HG03565 (cell line): Measurements from ENCODE around the gene UCP3.
A peak's percentile ranks its signal among the peaks of the same experiment; 100 is the strongest.

ENCODE experiments used
- ATAC-seq: cut with Tn5 transposase; IDR thresholded peaks from one replicate; pipeline ENCODE4 v1.9.1; 2021; ENCODE audit warnings: mild to moderate bottlenecking, moderate library complexity; ENCODE audit not compliant: unreplicated experiment

Gene UCP3

GRCh38 chr11:74019104-74019738 lies 10.3 kb upstream of the UCP3 start:
- ATAC-seq = no peak

GRCh38 chr11:74018331-74019005 lies 9.6 kb upstream of the UCP3 start:
- ATAC-seq = no peak

GRCh38 chr11:74017631-74018030 lies 8.7 kb upstream of the UCP3 start:
- ATAC-seq = no peak

DNA sequence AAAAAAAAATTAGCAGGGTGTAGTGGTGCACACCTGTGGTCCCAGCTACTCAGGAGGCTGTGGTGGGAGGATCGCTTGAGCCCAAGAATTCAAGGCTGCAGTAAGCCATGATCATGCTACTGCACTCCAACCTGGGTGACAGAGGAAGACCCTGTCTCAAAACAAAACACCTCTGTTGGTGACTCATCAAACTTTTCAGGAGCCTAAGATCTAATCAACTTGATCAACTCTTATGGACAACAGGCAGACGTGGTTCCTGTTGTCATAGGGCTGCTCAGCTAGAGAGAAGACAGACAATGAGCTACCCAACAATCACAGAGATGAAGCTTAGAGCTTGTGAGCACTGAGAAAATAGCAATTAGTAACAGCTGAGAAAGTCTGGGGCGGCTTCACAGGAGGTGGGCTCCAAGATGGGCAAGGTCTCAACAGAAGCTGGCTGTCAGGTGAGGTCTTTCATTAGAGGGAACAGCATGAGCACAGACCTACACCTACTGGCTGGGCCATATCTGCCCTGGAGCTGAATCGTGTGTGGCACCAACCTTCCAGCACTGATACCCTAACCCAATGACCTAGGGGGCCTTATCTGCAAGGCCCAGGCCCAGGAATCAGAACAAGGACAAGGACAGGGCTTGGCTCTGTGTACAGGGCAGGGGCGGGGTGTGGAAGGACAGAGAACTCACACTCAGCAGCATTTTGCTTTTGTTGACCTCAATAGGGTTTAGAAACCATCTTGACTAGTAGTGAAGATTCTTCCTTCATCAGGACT lies 7.2 kb upstream of the UCP3 start:
- ATAC-seq = no peak

DNA sequence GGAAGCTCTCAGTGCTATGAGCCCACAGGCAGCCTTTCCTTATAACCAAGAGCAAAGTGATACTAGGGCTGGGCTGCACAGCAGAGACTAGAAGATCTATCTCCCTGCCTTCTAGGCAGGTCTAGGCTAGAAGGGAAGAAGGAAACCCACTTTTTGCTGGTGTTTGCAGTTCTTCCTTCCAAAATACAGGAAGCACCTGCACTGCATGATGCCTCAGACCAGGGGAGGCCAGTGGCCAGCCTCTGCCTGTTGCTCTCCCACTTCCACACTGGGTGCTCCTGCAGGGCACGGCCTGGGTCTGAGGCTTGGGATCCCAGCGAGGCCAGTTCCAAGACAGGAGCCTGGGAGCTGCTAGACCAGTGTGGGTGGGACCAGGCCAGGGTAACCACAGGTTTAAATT lies 6.0 kb upstream of the UCP3 start:
- ATAC-seq = no peak

DNA sequence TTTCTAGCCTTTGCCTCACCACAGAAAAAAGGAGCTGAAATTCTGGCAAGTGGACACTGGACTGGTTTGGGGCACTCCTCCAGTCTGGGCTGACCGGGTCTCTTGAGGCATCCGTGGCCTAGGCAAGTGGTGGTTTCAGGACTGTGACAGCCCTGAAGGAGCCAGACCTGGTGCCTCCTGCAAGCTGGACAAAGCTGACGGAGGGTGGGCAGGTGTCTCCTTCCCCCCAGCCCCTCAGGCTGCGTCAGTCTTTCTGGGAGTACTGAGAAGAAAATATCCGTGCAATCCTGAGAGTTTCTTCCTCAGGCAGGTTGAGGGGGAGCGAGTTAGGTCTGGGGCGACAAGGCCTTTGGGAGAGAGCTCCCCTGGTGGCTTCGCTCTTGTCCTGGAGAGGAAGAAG lies 4.3 kb upstream of the UCP3 start:
- no peak for ATAC-seq

GRCh38 chr11:74012074-74012809 lies 3.4 kb upstream of the UCP3 start:
- no peak for ATAC-seq

DNA sequence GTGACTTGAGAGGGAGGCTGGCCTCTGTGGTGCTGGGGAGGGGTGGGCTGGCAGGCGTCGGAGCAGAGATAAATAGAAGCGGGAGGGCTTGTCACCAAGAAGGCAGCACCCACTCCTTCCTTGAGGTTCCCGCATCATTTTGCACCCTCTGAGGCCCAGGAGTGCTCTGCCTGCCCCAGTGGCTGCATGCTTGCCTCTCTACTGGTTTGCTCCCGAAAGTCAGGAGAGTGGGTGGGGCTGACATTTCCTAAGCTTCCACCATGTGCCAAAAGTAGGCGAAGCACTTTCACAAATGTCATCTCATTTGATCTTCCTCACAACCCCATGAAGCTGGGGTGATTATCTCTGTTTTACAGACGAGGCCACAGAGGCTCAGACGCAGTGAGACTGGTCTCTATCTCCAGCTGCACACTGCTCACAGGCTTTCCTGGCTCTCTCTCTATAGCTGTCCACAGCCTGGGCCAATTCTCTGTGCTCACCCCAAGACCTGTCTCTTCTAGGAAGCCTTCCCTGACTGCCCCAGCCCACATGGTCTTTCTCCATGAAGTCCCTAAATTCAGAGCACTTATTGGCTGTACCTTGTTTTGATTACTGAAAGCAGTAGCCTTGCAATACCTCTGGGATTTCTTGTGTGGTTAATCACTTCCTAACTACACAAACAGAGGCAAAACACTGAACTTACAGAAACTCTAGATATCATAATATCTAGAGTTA lies 2.6 kb upstream of the UCP3 start:
- peak; percentile 77 for ATAC-seq

DNA sequence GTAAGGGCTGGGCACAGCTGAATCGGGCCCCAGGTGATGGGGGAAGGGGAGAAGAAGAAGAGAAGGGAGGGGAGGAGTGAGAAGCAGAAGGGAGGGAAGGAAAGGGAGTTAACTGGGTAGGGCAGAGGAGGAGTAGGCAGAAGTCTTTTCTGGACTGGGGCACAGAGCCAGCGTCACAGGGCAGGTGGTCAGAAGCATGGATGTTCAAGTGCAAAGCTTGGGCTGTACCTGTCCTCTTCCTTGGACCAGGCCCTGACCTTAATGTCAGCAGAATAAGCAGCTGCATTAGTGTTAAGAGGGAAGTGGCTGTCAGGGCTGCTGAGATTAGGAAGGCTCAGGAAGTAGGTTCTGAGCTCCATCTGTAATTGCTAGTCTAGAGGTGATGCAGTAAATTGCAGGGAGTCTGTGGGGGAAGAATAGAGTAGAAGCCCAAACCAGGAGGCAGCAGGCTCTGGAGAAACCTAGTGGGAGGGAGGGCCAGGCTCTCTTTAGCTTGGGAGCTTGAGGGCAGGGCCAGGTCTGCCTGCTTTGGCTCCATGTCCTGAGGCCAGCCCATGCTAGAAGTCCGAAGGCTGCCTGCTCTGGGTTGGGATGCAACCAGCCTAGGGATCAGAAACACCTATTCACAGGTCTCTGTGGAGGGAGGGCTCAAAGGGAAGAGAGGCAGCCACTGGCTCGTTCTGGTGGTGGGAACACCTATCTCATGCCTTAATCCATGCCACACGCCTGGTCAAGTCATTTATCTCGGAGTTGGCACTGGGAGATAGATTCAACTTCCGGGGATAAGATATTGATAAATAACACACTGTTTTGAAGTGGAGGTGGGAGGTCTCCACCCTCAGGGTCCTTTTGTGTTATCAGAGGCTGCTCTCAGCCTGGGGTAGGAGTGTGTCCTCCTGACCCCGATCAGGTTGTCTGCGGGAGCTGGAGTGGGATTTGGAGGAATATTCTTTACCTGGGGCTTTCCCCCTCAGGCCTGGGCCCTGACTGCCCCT lies 1.7 kb upstream of the UCP3 start:
- ATAC-seq = no peak

DNA sequence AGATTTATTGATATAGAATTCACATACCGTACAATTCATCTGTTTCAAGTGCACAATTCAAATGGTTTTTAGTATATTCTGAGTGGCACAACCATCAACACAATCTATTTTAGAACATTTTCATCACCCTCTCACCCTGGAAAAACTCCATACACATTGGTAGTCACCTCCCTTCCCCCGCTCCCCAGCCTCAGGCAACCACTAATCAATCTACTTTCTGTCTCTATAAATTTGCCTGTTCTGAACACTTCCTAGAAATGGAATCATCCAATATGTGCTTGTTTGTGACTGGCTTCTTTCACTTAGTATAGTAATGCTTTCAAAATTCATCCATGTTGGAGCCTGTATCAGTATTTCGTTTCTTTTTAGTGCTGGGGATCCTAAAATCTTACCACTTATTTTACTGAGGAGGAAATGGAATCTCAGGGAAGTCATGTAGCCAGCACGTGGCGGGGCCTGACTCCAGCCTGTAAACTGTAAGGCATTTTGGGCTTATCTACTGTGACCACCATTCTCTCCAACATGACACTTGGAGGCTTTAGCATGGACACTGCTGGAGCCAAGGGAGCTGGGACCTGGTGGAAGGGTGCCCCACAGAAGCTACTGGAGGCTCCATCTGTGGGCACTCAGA lies 905 bp upstream of the UCP3 start:
- ATAC-seq = no peak

GRCh38 chr11:74009230-74009547 lies 304 bp upstream of the UCP3 start:
- no peak for ATAC-seq

DNA sequence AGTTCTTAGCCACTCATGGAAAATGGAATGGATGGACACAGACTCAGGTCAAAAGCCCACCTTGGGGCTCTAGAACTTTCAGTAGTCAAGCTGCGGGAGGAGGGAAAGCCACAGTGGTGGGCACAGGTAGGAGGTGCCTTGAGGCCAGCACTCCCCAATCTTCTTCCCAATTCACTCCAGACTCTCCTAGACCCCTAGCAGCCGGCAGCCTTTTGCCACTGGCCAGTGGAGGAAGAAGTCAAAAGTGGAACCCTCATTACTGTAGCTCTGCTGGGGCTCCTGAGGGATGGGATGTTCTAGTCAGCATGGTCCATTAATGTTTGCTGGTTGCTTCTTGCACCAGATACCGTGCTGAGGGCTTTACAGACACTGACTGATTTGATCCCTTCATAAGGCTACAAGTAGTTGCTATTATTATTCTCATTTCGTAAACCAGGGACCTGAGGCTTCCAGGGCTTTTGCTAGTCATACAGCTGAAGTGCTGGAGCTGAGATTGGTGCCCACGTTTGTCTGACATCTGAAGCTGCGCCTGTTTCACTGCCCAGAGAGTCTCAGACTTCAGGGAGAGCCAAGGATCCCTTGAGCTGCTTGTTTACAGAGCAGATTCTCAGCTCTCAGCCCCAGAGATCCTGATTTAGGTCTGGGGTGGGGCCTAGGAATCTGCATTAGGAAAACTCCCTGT lies 1.1 kb downstream of the UCP3 start:
- no peak for ATAC-seq

DNA sequence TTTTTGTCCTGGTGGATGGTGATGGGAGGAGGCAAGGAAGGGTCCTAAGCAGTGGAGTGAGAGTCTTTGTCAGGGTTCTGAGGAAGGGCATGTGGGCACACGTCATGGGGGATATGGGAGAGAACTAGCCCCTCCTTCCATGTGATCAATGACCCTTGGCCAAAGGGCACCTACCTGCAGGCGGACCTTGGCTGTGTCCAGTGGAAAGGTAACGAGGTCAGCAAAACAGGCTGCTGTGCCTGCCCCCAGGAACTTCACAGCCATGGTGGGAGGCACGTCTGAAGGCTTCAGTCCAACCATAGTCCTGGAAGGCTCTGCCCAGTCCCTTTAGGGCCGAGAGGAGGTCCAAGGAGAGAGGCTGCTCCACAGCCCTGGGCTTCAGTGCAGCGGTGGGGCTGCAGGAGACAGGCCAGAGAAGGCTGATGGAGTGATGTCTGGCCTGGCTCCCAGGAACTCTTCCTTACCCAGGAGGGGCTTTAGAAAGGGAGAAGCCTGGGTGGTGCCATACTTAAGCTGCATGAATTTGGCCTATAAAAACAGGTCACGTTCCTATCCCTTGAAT lies 2.1 kb downstream of the UCP3 start:
- no peak for ATAC-seq

DNA sequence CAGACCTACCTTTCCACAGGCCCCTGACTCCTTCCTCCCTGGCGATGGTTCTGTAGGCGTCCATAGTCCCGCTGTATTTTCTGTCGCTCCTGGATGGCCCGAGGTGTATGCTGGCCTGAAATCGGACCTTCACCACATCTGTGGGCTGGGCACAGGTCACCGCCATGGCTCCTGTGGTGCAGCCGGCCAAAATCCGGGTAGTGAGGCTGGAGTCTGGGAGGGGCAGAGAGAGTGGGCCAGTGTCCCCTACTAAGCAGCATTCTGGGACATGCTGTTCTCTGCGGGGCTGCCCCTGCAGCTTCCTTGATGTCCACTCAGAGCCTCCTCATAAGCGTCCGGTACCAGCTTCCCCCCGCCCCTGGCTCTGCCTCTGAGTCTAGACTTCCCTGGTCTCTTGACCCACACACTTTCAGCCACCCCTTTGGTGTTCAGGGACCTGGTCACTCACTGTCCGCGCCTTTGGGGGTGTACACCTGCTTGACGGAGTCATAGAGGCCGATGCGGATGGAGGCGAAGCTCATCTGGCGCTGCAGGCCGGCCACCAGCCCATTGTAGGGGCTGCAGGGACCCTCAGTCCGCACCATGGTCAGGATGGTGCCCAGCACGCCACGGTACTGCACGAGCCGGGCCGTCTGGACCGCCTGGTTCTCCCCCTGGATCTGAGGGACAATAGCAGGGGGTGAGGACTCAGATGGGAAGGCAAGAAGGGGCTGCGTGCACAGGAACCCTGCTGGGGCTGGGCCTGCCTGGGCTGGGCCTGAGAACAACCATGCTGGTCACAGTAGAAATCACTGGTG lies 3.0 kb downstream of the UCP3 start:
- ATAC-seq = no peak

DNA sequence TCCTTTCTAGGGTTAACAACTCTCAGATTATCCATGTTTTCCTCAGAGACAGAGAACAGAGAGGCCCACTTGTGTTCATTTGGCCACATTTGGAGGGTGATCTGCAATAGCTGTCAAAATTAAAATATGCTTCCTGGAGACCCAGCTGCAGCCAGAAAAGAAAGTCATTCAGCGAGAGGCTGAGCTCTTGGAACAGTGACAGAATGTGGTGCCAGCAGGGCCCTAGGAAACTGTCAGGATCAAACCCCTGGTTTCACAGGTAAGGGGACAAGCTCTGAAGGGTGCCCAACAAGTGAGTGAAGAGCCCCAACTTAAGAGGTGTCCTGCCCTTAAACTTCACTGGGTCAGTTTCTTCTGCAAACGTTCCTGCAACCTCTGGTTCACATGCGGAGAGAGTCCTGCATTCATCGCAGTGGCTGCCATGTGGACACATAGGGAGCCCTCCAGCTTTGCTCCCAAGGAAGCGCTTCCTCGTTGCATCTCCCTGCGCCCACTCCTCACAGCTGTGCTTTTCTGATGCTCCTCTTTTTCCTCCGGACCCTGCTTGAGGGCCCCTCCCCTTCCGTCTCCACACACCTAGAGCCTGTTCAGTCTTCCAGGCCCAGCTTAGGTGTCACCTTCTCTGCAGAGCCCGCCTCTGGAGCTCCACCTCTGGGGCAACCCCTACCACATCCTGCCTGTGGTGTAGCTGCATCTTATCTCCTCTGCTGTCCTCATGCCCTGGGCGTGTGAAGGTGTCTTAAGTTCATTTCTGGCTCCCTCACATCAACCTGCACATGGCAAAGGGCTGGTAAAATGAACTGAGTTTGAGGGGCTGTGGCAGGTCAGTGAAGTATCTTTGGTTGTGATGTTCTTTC lies 3.9 kb downstream of the UCP3 start:
- ATAC-seq = no peak

DNA sequence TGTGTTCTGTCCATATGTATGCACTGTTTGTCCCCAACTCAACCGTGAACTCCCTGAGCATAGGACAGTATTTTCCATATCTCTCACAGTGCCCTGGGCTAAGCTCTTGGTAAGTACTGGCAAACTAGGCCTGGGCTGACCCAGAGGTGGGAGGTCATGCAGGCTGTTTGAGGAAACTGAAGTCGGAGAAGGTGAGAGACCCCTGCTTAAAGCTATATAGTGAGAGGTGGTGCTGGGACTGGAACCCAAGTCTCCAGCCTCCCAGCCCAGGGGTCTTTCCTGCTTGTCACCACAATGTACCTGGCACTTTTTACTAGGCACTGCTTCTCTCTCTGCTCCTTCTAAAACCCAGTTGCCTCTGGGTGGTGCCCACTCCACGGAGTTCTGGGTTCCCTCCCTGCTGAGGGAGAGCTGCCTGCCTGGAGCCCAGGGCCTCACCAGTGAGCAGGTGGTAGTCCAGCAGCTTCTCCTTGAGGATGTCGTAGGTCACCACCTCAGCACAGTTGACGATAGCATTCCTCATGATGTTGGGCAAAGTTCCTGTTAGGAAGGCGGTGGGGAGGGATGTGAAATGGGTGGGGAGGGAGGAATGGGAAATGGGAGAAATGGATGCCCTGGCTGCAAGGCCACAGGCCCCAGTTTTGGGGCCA lies 4.7 kb downstream of the UCP3 start:
- no peak for ATAC-seq
